ENCODE results near the gene CARD9.

The CARD9 gene

GRCh38 chr9:136399176-136400037 is 25.9 kb upstream of the CARD9 start:
- TF ChIP-seq, protein P1, sequence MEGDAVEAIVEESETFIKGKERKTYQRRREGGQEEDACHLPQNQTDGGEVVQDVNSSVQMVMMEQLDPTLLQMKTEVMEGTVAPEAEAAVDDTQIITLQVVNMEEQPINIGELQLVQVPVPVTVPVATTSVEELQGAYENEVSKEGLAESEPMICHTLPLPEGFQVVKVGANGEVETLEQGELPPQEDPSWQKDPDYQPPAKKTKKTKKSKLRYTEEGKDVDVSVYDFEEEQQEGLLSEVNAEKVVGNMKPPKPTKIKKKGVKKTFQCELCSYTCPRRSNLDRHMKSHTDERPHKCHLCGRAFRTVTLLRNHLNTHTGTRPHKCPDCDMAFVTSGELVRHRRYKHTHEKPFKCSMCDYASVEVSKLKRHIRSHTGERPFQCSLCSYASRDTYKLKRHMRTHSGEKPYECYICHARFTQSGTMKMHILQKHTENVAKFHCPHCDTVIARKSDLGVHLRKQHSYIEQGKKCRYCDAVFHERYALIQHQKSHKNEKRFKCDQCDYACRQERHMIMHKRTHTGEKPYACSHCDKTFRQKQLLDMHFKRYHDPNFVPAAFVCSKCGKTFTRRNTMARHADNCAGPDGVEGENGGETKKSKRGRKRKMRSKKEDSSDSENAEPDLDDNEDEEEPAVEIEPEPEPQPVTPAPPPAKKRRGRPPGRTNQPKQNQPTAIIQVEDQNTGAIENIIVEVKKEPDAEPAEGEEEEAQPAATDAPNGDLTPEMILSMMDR (IDR thresholded peaks at IDR 0.05; ENCODE audit: low read depth, low read length): no peak
- Histone ChIP-seq H3K9me3 (ENCODE audit: severe bottlenecking) (no peaks in the 10 kb centered on the region), H3K4me3 (ENCODE audit: low read depth, low read length) (peak overlapping the region; percentile 78), H3K27me3 (ENCODE audit: insufficient read depth, low read depth, severe bottlenecking) (no peaks in the 10 kb centered on the region), H3K27ac (peak overlapping the region; percentile 76), H3K36me3 (peaks cover 52% of the 10 kb centered on the region)
- DNase-seq: no peak

DNA sequence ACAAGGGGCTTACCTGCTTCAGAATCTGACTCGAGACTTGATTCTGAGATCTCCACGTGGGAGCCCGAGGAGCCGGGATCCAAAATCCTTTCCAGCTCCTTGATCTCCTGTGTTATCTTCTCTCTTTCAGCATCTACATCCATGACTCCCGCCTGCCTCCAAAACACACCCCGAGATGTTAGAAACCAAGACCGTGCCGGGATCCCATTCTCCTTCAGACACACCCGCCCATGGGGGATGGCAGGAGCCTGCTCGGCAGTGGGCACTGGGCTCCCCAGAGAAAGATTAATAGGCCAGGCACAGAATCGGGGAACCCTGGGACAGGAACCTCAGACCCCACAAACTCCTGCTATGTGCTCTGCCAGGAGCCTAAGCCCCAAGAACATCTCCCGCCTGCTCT is 24.8 kb upstream of the CARD9 start:
- Histone ChIP-seq H3K36me3 (peaks cover 54% of the 10 kb centered on the region), H3K27me3 (ENCODE audit: insufficient read depth, low read depth, severe bottlenecking) (no peaks in the 10 kb centered on the region), H3K9me3 (ENCODE audit: severe bottlenecking) (no peaks in the 10 kb centered on the region), H3K27ac (no peak overlapping the region), H3K4me3 (ENCODE audit: low read depth, low read length) (no peak overlapping the region)
- DNase-seq: no peak
- TF ChIP-seq, protein P1 (IDR thresholded peaks at IDR 0.05; ENCODE audit: low read depth, low read length): no peak

DNA sequence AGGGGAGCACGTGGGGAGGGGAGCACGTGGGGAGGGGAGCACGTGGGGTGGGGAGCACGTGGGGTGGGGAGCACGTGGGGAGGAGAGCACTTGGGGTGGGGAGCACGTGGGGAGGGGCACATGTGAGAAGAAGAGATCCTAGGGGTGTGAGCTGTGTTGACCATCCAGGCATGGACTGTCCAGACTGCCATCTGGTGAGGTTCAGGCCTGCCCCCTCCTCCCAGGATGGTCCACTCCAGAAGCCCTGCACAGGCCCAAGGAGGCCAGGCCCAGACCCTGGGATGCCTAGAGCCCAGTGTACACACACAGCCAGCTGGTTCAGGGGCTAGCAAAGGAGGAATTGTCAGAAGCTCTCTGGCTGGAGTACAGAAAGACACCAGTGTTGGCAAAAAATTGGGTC is 24.2 kb upstream of the CARD9 start:
- H3K9me3 ChIP-seq (ENCODE audit: severe bottlenecking): no peaks in the 10 kb centered on the region
- no peaks in the 10 kb centered on the region for H3K27me3 ChIP-seq (ENCODE audit: insufficient read depth, low read depth, severe bottlenecking)
- H3K4me3 ChIP-seq (ENCODE audit: low read depth, low read length): no peak overlapping the region
- no peak for DNase-seq
- no peak overlapping the region for H3K27ac ChIP-seq
- H3K36me3 ChIP-seq: peaks cover 59% of the 10 kb centered on the region
- TF ChIP-seq, protein P1 (IDR thresholded peaks at IDR 0.05; ENCODE audit: low read depth, low read length): no peak

- DNase-seq: no peak
- H3K36me3 ChIP-seq: peaks cover 70% of the 10 kb centered on the region
- no peak overlapping the region for H3K27ac ChIP-seq
Measured at GRCh38 chr9:136396219-136396515, 22.7 kb upstream of the CARD9 start.

GRCh38 chr9:136395345-136396218 is 22.1 kb upstream of the CARD9 start:
- Histone ChIP-seq H3K27me3 (ENCODE audit: insufficient read depth, low read depth, severe bottlenecking) (no peaks in the 10 kb centered on the region), H3K4me3 (ENCODE audit: low read depth, low read length) (no peak overlapping the region), H3K27ac (no peak overlapping the region), H3K36me3 (peaks cover 74% of the 10 kb centered on the region), H3K9me3 (ENCODE audit: severe bottlenecking) (no peaks in the 10 kb centered on the region)
- TF ChIP-seq, protein P1 (IDR thresholded peaks at IDR 0.05; ENCODE audit: low read depth, low read length): no peak
- no peak for DNase-seq

More at GRCh38 chr9:136396219-136396515, 22.7 kb upstream of the CARD9 start:
- no peaks in the 10 kb centered on the region for H3K9me3 ChIP-seq (ENCODE audit: severe bottlenecking)
- no peak overlapping the region for H3K4me3 ChIP-seq (ENCODE audit: low read depth, low read length)
- no peaks in the 10 kb centered on the region for H3K27me3 ChIP-seq (ENCODE audit: insufficient read depth, low read depth, severe bottlenecking)
- TF ChIP-seq, protein P1 (IDR thresholded peaks at IDR 0.05; ENCODE audit: low read depth, low read length): no peak
